GM12892 (cell line): ENCODE data around the gene ECT2.

Experiments
- POLR2A ChIP-seq: IDR thresholded peaks from 2 replicates; pipeline ENCODE4 v1.6.1; 2011; ENCODE audit warnings: low read depth, low read length, control low read depth
- POLR2AphosphoS5 ChIP-seq: IDR thresholded peaks from 2 replicates; pipeline ENCODE4 v1.6.1; 2011; ENCODE audit warnings: low read depth, low read length, control low read depth

DNA sequence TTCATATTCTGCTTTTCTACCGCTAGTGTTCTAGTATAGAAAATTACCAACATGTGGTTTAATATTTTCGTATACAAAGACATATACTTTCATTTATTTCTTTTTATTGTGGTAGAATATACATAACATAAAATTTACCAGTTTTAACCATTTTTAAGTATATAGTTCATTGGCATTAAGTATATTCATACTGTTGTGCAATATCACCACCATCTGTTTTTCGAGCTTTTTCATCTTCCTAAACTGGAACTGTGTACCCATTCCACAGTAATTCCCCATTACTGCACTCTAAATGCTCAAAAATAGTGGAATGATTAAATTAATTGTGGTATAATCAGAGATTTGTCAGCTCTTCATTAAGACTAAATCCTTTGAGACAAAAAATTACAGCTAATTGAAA, 62.9 kb downstream of the ECT2 start:
- TF ChIP-seq POLR2AphosphoS5, result no peak
- TF ChIP-seq POLR2A, result no peak
